ENCODE results near the gene OSBPL6.
A peak's percentile ranks its signal among the peaks of the same experiment; 100 is the strongest.
"Not testable (repeated sequence)": the region's sequence is repeated elsewhere in the genome, so short reads cannot be mapped to it uniquely, and the experiment has no call there.

OSBPL6 gene

DNA sequence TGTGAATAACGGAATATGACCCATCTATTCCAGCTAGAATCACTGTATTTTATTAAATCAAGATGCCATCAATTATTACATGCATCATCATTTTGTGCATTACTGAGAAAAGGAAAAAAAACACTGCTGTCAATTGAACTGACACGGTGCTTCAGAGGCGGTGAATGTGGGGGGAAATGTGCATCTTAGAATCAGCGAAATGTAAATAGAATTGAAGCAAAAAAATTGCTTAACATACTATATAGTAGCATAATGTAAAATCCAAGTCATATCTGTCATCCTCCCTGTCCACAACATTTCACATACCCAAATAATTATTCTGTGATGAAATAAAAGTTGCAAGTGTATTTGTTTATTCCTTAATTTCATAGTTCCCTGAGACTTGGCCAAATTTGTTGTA, 172.1 kb downstream of the OSBPL6 start:
- DNase-seq, result no peak

DNA sequence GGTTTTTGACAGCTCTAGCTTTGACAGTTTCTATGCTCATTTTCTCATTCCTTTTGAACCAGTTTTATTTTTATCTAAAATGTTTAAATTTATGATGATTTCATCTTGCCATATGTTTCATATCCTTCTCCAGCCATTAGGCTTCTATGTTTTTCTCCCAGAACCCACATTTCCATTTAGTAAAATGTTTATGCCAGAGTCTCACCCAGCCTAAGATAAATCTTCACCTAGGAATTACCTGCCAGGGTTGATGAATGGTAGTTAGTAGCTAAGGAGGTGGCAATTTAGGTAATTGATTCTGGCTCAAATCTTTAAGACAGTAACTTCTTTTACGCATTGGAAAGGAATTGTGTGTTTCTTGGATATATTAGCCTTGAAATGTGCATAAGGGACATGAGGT, 173.0 kb downstream of the OSBPL6 start:
- no peak for DNase-seq

DNA sequence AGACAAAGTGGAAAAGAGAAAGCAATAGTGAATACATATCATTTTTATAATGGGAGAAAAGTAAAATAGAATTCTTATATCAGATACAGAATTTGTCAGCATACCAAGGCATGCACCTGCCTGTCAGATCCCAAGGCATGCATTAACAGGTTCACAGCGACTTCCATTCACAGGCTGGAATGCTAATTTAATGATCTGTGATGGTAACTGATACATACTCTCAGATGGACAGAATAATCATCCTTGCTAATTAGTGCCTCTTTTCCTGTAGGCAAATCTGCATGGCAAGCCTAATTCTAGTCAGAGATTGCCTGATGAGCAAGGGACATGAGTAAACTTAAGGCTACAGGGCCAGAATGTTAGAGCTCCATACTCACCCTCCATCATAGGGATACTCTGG, 180.6 kb downstream of the OSBPL6 start:
- peak; percentile 19 for DNase-seq

GRCh38 chr2:178377046-178377445, 182.7 kb downstream of the OSBPL6 start:
- no peak for DNase-seq

DNA sequence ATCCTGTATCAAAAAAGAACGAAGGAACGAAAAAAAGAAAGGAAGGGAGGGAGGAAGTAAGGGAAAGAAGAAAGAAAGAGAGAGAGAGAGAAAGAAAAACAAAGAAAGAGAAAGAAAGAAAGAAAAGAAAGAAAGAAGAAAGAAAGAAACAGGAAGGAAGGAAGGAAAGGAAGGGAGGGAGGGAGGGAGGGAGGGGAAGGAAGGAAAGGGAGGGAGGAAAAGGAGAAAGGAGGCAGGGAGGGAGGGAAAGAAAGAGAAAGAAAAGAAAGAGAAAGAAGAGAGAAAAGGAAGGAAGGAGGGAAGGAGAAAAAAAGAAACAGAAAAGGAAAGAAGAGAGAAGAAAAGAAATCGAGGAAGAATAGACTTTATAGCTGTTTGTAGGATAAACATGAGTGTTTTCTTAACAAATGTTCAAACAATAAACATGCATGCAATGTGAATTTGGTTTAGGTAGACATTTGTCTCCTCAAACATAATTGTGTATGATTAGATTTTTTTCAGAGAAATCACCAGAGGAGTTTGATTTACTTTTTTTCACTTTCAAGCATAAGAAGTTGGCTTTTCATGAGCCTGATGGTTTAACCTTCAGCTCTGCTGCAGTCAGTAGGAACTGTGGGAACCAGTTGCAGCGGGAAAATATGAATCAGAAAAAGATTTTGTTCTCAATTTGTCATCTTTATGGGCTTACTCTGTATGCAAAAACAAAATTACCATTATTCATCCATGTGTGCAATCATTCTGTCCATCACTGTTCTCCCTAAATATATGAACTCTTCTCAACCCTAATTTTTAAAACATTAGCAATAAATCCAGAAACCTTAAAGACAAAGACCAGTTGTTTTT, 185.1 kb downstream of the OSBPL6 start:
- DNase-seq, result no peak

GRCh38 chr2:178380763-178381162, 186.5 kb downstream of the OSBPL6 start:
- no peak for DNase-seq

- no peak for DNase-seq
These were observed 189.4 kb downstream of the OSBPL6 start for GRCh38 chr2:178383718-178384117.

DNA sequence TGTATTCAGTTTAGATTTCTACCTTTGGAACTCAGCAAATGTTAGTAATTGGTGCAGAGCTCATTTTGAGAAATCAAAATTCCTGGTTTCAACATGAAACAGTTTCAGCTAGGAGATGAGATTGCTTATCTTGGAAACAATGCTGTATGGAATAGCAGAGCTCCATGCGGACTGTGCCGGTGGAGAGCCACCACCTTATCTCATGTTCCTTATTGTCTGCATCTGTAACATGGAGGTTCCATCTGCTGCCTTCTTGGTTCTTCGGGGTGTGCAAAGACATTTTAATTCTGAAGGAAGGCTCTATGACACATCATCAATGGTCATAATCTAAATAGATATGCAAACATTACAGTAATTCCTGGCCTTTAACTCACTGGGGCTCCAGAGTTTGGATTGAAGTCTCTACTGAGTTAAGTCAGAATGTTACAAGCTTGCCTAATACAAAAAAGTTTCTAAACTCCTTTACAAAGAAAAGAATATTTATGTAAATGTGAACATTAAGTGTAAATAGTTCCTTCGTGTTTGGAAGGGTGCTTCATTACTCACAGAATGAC, 191.4 kb downstream of the OSBPL6 start:
- DNase-seq, result no peak

- DNase-seq, result no peak
These were observed 192.8 kb downstream of the OSBPL6 start for GRCh38 chr2:178386986-178387597.

DNA sequence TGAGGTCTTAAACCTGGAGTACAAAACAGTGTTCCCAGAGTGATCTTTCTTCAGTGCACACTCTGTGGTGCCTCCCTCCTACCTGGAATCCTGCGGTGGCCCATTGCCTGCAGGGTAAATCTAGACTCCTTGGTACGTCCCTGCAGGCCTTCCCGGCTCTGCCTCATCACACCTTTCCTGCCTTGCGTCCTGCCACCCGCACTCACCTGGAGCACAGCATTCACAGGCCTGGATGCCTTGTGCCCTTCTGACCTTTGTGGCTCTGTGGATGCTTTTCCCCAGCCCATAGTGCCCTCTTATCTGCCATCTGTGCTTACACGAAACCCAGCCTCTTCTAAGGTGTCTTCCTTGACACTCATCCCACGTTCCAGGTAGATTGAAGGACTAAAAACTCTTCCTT, 194.0 kb downstream of the OSBPL6 start:
- DNase-seq, result no peak

DNA sequence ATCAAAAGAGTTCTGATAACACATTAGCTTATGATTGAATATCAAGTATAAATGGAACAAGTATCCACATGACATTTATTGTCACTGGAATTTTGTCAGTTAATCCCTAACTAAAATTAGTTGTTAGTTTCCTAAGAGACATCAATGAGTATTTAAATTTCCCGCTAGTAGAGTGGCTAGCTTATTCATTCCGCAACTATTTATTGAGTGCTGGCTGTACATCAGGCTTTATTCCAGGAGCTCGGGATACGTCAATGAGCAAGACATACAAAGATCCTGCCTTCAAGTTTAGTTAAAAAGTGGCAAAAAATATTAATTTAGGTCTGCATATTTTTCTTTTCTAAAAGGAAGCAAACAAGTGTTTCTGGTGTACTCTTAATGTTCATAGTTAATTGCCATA, 197.4 kb downstream of the OSBPL6 start:
- no peak for DNase-seq

GRCh38 chr2:178392215-178392614, 197.9 kb downstream of the OSBPL6 start:
- DNase-seq, result no peak

- no peak for DNase-seq
These were observed 200.5 kb downstream of the OSBPL6 start for GRCh38 chr2:178394859-178395258.

DNA sequence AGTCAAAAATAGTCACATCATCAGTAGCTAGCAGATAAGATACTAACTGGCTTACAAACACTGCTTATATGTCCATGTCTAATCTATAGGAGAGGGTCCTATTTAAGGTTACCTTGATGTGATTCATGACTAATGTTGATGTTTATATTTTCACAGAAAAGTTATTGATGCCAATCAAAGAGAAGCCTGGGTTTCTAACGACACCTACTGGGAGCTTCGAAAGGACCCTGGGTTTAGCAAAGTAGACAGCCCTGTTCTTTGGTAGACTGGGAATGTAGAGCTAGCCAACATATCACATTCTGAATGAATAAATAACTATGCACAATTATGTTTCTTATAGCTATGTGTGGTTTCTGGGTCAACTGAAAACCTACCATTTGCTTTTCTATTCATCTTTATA, 201.0 kb downstream of the OSBPL6 start:
- no peak for DNase-seq

DNA sequence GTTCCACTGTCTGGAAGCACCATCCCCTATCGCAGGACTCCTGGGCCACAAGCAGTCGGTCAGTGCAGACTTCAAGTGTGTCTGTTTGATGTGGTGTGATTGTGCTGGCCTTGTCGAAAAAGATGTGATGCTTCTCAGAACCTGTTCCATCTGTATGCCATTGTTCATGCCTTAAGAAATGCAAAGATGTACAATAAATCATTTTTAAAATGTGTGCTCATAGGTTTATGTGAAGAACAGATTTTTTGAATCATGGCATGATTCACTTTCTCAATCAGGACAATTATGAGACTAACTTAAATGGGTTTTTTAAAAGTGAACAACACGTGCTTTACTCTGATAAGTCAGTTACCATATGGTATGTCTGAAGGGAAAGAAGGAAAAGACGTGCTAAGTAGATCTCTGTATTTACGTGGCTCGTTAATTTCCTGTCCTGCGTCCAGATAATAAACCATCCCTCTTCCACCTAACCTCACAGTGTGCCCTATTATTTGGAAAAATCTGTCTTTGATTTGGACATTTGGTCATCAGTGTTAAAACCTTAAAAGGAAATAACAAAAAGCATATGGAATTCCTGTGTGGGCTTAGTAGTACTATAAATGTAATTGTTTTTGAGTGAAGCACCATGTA, 201.7 kb downstream of the OSBPL6 start:
- no peak for DNase-seq

- peak; percentile 17 for DNase-seq
These were observed 202.8 kb downstream of the OSBPL6 start for GRCh38 chr2:178397002-178397605.

DNA sequence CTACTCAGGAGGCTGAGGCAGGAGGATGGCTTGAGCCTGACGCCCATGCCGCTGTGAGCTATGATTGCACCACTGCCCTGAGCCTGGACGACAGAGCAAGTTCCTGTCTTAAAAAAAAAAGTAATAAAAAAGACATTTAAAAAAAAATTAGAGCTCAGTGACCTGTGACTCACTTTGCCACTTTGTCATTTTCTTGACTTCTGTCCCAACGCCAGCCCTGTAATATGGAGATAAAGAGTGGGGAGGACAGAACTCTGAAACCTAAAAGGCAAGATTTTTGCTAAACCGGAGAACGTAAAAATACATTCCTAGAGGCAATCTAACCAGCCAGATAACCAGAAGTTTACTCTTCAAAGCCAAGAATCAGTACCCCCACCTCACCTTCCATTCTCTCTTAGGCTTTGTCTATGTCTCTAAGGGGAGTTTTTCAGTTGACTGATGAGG, 207.7 kb downstream of the OSBPL6 start:
- no peak for DNase-seq

- DNase-seq, result no peak
These were observed 209.5 kb downstream of the OSBPL6 start for GRCh38 chr2:178403671-178404306.

DNA sequence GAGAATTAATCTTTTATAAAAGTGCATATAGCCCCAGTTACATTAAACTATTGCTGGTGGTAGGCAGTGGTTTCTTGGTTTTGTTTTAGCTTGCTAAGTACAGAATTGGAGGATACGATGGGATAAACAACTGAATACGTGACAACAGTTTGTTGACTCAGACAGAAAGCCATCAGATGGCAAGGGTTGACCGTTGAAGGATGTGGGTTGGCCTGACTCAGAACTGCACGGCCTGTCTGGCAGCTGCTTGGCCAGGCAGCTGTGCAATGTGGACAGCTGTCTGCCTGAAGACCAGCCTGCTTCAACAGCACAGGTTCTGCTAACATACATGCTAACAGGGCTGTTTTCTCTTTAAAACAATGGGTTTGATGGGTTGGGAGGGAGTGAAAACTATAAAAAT, 210.1 kb downstream of the OSBPL6 start:
- DNase-seq, result no peak

DNA sequence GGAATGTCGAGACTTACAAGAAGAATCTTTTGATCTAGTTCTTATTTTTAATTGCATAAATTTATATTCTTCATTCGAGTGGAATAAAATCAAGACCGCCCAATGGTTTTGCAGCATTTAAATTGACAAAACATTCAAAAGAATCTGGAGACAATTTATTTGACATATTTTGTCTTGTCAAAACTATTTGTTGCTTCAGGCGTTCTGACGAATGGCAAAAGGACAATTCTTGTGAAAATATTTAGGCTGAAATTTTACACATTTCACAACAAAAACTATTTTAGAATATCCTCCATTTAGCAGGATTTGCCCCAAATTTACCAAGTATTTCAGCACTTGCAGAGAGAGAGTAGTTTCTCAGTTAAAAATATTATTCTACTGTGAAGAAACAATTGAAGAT, 214.9 kb downstream of the OSBPL6 start:
- DNase-seq, result no peak

DNA sequence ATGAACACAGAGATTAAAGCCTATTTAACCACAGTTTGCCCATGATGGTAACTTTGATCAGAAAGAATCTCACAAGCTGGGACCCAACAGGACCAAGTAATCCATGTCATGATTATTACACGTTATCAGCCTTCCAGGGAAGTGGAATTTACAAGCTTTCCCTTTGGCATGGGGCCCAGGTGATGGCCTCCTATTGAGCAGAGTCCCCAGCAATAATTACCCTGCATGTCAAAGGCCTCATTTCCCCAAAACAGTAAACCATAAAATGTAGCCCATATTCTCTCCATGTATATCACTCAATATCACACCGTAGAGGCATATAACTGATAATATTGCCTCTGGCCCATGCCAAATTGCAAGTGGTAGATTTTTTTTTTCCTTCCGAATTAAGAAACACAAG, 217.7 kb downstream of the OSBPL6 start:
- no peak for DNase-seq

- DNase-seq, result not testable (repeated sequence)
These were observed 218.1 kb downstream of the OSBPL6 start for GRCh38 chr2:178412453-178412852.
